Liver (tissue), 9 donors: Measurements from ENCODE around the gene TMEM266. TPM values are rescaled to one million over a fixed set of nuclear protein-coding genes. Genes with fewer than 3 reads are reported as not detected.

Experiments
- DNase-seq: peaks from one replicate; pipeline ENCODE4 v3.0.0-alpha.2; 2017; ENCODE audit warnings: low spot score
- H3K27ac ChIP-seq, 2 donors: one replicate each; pipeline ENCODE4 v1.7.0; 2013; ENCODE audit warnings: inconsistent platforms in 2 of 2, low read length in 2 of 2, control low read depth in 1 of 2, low read depth in 1 of 2, mild to moderate bottlenecking in 1 of 2
- H3K27me3 ChIP-seq, 4 donors: one replicate each; pipeline versions ENCODE4 v1.6.1 to v1.7.0; 2013; ENCODE audit warnings: low read length in 3 of 4, inconsistent platforms in 1 of 4, mild to moderate bottlenecking in 1 of 4, moderate library complexity in 1 of 4; ENCODE audit not compliant: control insufficient read depth in 4 of 4, insufficient read depth in 4 of 4
- H3K36me3 ChIP-seq, 4 donors: one replicate each; pipeline versions ENCODE4 v1.6.1 to v1.7.0; 2013; ENCODE audit warnings: low read length in 3 of 4, mild to moderate bottlenecking in 3 of 4, low read depth in 1 of 4, moderate library complexity in 1 of 4; ENCODE audit not compliant: control insufficient read depth in 4 of 4, insufficient read depth in 3 of 4
- H3K4me1 ChIP-seq, 4 donors: one replicate each; pipeline versions ENCODE4 v1.6.1 to v1.7.0; 2013; ENCODE audit warnings: low read length in 3 of 4, mild to moderate bottlenecking in 3 of 4, moderate library complexity in 1 of 4; ENCODE audit not compliant: control insufficient read depth in 4 of 4, insufficient read depth in 4 of 4
- H3K4me3 ChIP-seq, 3 donors: one replicate each; pipeline versions ENCODE4 v1.6.1 to v1.7.0; 2013; ENCODE audit warnings: low read length in 3 of 3, control low read depth in 1 of 3, low read depth in 1 of 3, mild to moderate bottlenecking in 1 of 3
- H3K9ac ChIP-seq, 2 donors: one replicate each; pipeline ENCODE4 v1.7.0; 2013; ENCODE audit warnings: low read length in 2 of 2, mild to moderate bottlenecking in 2 of 2, moderate library complexity in 2 of 2, control low read depth in 1 of 2, low read depth in 1 of 2
- H3K9me3 ChIP-seq, 4 donors: one replicate each; pipeline versions ENCODE4 v1.6.1 to v1.7.0; 2013; ENCODE audit warnings: low read length in 3 of 4; ENCODE audit not compliant: control insufficient read depth in 4 of 4
- EGR1 ChIP-seq, 2 donors: IDR thresholded peaks; 2 replicates each; pipeline ENCODE4 v1.6.1; 2016 to 2018; ENCODE audit warnings: antibody characterized with exemption in 2 of 2, low read depth in 2 of 2
- FOXA1 ChIP-seq: IDR thresholded peaks from 2 replicates; pipeline ENCODE4 v1.6.1; 2016; ENCODE audit warnings: antibody characterized with exemption
- GABPA ChIP-seq, 2 donors: IDR thresholded peaks in 1 of 2; conservative IDR thresholded peaks in 1 of 2; 2 replicates each; pipeline ENCODE4 v1.6.1; 2016; ENCODE audit warnings: antibody characterized with exemption in 2 of 2, mild to moderate bottlenecking in 1 of 2, moderate library complexity in 1 of 2
- HNF4A ChIP-seq, 2 donors: conservative IDR thresholded peaks; 2 replicates each; pipeline ENCODE4 v1.6.1; 2016; ENCODE audit warnings: antibody characterized with exemption in 2 of 2, mild to moderate bottlenecking in 2 of 2
- JUND ChIP-seq, 2 donors: IDR thresholded peaks; 2 replicates each; pipeline ENCODE4 v1.6.1; 2016; ENCODE audit warnings: antibody characterized with exemption in 2 of 2
- RAD21 ChIP-seq, 2 donors: IDR thresholded peaks; 2 replicates each; pipeline ENCODE4 v1.6.1; 2016; ENCODE audit warnings: antibody characterized with exemption in 2 of 2, mild to moderate bottlenecking in 2 of 2
- RXRA ChIP-seq, 2 donors: IDR thresholded peaks; 2 replicates each; pipeline ENCODE4 v1.6.1; 2017 to 2018; ENCODE audit warnings: antibody characterized with exemption in 2 of 2, mild to moderate bottlenecking in 1 of 2
- SP1 ChIP-seq: IDR thresholded peaks from 2 replicates; pipeline ENCODE4 v1.6.1; 2018; ENCODE audit warnings: antibody characterized with exemption, mild to moderate bottlenecking
- WGBS: extraction: QIAGEN DNeasy Blood & Tissue Kit; methylation state at CpG from one replicate; pipeline ENCODE4 v1.1.7; 2013; 5-methylcytosine and 5-hydroxymethylcytosine counted together
- polyA plus RNA-seq, 2 donors: library from polyadenylated mRNA; stranded (reverse) in 1 of 2; unstranded in 1 of 2; fragments of 200-250 nt in 1 of 2; fragments of >200 nt in 1 of 2; fragmentation: Nextera tagmentation in 1 of 2; extraction: Ambion mirVana in 1 of 2; gene quantifications; one replicate each; pipeline versions ENCODE4 v1.2.1 to v1.2.3, GENCODE V29; 2013 to 2015
- total RNA-seq, 2 donors: library from RNA; depleted of rRNA; stranded (reverse); fragments of >200 nt; gene quantifications; one replicate each; pipeline ENCODE4 v1.2.3, GENCODE V29; 2014
- TF ChIP-seq, protein P1 (sequence below): IDR thresholded peaks from 2 replicates; pipeline ENCODE4 v1.6.1; 2016; ENCODE audit warnings: antibody characterized with exemption, mild to moderate bottlenecking
- TF ChIP-seq, protein P2 (sequence below): fragments of 150-350 bp; IDR thresholded peaks from 2 replicates; pipeline ENCODE4 v1.5.1; 2017; ENCODE audit warnings: improper control_type of control experiment, low read depth, low read length; ENCODE audit not compliant: missing input control
- TF ChIP-seq, protein P3 (sequence below): IDR thresholded peaks from 2 replicates; pipeline ENCODE4 v1.6.1; 2016; ENCODE audit warnings: antibody characterized with exemption
- TF ChIP-seq, protein P4 (sequence below): IDR thresholded peaks from 2 replicates; pipeline ENCODE4 v1.6.1; 2016; ENCODE audit warnings: antibody characterized with exemption
- donor health status: healthy.
- donor health status: healthy.
- donor health status: healthy.
- donor health status: healthy.
- donor health status: healthy.

TMEM266 gene, protein sequence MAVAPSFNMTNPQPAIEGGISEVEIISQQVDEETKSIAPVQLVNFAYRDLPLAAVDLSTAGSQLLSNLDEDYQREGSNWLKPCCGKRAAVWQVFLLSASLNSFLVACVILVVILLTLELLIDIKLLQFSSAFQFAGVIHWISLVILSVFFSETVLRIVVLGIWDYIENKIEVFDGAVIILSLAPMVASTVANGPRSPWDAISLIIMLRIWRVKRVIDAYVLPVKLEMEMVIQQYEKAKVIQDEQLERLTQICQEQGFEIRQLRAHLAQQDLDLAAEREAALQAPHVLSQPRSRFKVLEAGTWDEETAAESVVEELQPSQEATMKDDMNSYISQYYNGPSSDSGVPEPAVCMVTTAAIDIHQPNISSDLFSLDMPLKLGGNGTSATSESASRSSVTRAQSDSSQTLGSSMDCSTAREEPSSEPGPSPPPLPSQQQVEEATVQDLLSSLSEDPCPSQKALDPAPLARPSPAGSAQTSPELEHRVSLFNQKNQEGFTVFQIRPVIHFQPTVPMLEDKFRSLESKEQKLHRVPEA
- total RNA-seq, result 1 to 10 TPM in 1 of 2 donors, not detected in 1; 1.3 TPM
- under 1 TPM in 1 of 2 donors, not detected in 1; 0.25 TPM for polyA plus RNA-seq

DNA sequence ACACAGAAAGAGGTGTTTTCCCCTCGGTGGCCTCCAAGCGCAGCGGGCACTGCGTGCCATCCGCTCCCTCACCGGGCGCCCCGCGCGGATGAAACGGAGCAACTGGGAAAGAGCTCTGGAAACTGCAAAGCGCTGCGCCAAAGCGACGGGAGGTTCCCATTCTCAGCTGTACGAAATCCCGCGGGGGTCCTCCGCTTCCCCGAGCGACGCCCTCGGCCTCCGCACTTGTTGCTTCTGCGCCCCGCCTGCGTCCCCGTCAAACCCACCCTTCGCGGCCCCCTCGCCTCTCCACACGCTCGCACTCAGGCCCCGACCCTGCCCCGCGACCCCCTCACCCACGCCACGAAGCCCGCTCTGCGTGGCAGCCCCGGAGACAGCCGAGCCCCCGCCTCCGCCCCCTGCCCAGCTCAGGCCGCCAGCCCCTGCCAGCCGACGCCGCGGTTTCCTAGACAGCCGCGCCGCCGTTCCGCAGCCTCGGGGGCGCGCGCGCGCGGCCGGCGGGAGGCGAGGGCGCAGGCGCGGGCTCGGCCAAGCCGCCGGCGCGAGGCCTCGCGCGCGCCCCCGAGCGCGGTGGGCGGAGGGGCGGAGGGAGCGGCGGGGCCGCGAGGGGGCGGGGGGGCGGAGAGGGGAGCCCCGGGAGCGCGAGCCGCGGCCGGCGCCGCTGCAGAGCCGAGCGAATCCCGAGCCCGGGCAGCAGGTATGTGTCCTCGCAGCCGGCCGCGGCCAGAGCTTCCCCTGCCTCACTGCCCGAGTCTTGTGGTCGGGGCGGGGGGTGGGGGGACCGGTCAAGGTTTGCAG is at the start of gene TMEM266:
TMEM266 (plus strand) TSS at position 666 of the 798 bp plus-strand sequence. CDS start 74,279 bp downstream, outside the sequence.
- no peak within 1 kb of the TSS for H3K27ac ChIP-seq
- peak within 1 kb of the TSS in 2 of 3 donors; percentile 66 to 79 for H3K4me3 ChIP-seq
- no peaks in the 10 kb centered on the region for H3K9me3 ChIP-seq
- peaks cover 0 to 20% (median 12%) of the 10 kb centered on the region in 4 donors for H3K4me1 ChIP-seq
- H3K27me3 ChIP-seq, result peaks cover 0 to 12% (median 0%) of the 10 kb centered on the region in 4 donors
- DNase-seq, result peak; percentile 59
- no peak within 1 kb of the TSS for H3K9ac ChIP-seq
- TF ChIP-seq RAD21 (IDR thresholded peaks at IDR 0.05) (no peak), FOXA1 (no peak), EGR1 (IDR thresholded peaks at IDR 0.05; ENCODE audit: low read depth in 2 of 2) (no peak), SP1 (no peak), HNF4A (conservative IDR thresholded peaks at IDR 0.05) (no peak), RXRA (IDR thresholded peaks at IDR 0.05) (no peak), JUND (IDR thresholded peaks at IDR 0.05) (no peak), GABPA (IDR thresholded peaks at IDR 0.05 in 1 of 2, conservative IDR thresholded peaks at IDR 0.05 in 1 of 2) (no peak)
- TF ChIP-seq, protein P1, sequence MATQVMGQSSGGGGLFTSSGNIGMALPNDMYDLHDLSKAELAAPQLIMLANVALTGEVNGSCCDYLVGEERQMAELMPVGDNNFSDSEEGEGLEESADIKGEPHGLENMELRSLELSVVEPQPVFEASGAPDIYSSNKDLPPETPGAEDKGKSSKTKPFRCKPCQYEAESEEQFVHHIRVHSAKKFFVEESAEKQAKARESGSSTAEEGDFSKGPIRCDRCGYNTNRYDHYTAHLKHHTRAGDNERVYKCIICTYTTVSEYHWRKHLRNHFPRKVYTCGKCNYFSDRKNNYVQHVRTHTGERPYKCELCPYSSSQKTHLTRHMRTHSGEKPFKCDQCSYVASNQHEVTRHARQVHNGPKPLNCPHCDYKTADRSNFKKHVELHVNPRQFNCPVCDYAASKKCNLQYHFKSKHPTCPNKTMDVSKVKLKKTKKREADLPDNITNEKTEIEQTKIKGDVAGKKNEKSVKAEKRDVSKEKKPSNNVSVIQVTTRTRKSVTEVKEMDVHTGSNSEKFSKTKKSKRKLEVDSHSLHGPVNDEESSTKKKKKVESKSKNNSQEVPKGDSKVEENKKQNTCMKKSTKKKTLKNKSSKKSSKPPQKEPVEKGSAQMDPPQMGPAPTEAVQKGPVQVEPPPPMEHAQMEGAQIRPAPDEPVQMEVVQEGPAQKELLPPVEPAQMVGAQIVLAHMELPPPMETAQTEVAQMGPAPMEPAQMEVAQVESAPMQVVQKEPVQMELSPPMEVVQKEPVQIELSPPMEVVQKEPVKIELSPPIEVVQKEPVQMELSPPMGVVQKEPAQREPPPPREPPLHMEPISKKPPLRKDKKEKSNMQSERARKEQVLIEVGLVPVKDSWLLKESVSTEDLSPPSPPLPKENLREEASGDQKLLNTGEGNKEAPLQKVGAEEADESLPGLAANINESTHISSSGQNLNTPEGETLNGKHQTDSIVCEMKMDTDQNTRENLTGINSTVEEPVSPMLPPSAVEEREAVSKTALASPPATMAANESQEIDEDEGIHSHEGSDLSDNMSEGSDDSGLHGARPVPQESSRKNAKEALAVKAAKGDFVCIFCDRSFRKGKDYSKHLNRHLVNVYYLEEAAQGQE, result no peak
- TF ChIP-seq, protein P2, sequence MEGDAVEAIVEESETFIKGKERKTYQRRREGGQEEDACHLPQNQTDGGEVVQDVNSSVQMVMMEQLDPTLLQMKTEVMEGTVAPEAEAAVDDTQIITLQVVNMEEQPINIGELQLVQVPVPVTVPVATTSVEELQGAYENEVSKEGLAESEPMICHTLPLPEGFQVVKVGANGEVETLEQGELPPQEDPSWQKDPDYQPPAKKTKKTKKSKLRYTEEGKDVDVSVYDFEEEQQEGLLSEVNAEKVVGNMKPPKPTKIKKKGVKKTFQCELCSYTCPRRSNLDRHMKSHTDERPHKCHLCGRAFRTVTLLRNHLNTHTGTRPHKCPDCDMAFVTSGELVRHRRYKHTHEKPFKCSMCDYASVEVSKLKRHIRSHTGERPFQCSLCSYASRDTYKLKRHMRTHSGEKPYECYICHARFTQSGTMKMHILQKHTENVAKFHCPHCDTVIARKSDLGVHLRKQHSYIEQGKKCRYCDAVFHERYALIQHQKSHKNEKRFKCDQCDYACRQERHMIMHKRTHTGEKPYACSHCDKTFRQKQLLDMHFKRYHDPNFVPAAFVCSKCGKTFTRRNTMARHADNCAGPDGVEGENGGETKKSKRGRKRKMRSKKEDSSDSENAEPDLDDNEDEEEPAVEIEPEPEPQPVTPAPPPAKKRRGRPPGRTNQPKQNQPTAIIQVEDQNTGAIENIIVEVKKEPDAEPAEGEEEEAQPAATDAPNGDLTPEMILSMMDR, result no peak
- TF ChIP-seq, protein P3, sequence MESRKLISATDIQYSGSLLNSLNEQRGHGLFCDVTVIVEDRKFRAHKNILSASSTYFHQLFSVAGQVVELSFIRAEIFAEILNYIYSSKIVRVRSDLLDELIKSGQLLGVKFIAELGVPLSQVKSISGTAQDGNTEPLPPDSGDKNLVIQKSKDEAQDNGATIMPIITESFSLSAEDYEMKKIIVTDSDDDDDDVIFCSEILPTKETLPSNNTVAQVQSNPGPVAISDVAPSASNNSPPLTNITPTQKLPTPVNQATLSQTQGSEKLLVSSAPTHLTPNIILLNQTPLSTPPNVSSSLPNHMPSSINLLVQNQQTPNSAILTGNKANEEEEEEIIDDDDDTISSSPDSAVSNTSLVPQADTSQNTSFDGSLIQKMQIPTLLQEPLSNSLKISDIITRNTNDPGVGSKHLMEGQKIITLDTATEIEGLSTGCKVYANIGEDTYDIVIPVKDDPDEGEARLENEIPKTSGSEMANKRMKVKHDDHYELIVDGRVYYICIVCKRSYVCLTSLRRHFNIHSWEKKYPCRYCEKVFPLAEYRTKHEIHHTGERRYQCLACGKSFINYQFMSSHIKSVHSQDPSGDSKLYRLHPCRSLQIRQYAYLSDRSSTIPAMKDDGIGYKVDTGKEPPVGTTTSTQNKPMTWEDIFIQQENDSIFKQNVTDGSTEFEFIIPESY, result no peak
- TF ChIP-seq, protein P4, sequence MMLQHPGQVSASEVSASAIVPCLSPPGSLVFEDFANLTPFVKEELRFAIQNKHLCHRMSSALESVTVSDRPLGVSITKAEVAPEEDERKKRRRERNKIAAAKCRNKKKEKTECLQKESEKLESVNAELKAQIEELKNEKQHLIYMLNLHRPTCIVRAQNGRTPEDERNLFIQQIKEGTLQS, result no peak
- under 1% methylated on average over 106 of the region's 107 CpGs for WGBS
- H3K36me3 ChIP-seq, result no peaks in the 10 kb centered on the region
